ENCODE measurements around the gene CCR6.

CCR6 gene

DNA sequence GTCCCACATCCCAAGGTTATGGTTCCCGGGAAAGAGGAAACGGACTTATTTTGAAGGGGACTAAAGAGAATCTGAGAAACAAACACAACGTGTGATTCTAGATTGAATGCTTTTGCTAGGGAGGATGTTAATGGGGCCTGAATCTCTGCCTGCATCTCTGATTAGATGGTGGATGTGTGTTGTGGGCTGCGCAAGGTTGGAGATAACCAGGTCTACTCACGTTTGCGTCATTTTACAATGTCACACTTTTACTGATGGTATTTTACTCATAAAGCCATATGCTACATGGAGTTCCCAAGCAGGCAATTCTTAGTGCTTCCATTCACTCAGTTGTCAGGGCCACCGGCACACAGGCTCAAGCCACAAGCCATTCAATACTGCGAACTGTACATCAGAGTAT lies 23.2 kb upstream of the CCR6 start:
- DNase-seq, result no peak

DNA sequence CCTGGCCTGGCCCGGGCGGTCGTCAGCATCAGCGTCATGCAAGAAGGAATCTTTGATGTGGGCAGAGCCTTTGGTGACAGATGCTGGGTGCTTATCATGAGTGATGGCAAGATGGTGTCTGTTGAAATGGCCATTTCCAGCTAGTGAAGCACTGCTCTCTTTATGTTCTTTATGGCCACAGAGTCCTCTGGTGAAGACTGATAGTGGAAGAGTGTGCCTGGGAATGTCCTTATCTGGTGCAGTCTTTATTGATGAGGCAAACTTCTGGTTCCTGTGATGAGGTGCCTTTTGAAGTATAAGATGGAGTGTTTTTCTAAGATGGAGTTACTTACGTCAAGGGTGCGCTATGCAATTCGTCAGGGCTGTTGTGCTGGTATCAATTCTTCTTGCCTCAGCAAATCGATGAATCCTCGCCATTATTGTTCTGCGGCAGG lies 22.6 kb upstream of the CCR6 start:
- no peak for DNase-seq

- no peak for DNase-seq
Measured at GRCh38 chr6:167102318-167102717, 20.6 kb upstream of the CCR6 start.

- DNase-seq, result no peak
Measured at GRCh38 chr6:167103041-167103891, 19.6 kb upstream of the CCR6 start.

GRCh38 chr6:167104388-167104787 lies 18.5 kb upstream of the CCR6 start:
- no peak for DNase-seq

DNA sequence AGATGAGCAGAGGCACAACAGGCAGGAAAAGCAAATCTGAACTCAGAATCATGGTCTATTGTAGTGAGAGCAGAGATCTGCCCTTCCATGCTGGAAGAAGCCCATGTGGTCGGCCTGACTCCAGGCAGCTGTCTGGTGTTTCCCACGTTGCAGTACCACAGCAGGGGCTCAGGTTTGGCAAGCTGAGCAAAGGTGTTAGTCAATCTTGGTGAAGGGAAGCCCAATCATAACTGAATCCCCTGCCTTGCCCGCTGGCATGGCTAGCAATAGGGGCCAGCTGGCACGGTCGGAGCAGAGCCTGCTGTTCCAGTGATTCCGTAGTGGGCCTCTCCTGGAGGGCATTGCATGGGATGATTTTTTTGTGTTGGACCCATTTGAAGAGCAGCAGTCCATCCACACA lies 17.8 kb upstream of the CCR6 start:
- no peak for DNase-seq

GRCh38 chr6:167106406-167106805 lies 16.5 kb upstream of the CCR6 start:
- DNase-seq, result no peak

- no peak for DNase-seq
Measured at GRCh38 chr6:167107787-167108186, 15.1 kb upstream of the CCR6 start.

- no peak for DNase-seq
Measured at GRCh38 chr6:167108278-167108677, 14.6 kb upstream of the CCR6 start.

GRCh38 chr6:167109651-167110050 lies 13.2 kb upstream of the CCR6 start:
- DNase-seq, result no peak

DNA sequence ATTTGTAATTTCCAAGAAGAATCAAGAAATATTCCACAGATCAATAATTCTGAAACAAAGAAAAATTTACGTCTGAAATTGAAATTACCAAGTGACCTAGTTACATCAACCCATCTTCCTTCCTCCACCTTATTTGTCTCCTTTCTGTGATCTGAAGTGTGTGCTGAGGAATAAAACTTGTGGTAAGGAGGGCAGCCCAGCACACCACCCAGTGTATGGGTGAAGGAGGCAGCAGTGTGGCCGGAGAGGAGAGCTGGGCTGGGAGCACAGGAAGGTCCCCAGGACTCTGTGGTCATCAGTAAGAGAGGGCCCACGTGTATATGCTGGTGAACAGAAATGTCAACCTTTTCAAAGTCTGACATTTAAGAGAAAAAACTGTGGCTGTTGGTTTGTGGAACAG lies 11.3 kb upstream of the CCR6 start:
- DNase-seq, result no peak

DNA sequence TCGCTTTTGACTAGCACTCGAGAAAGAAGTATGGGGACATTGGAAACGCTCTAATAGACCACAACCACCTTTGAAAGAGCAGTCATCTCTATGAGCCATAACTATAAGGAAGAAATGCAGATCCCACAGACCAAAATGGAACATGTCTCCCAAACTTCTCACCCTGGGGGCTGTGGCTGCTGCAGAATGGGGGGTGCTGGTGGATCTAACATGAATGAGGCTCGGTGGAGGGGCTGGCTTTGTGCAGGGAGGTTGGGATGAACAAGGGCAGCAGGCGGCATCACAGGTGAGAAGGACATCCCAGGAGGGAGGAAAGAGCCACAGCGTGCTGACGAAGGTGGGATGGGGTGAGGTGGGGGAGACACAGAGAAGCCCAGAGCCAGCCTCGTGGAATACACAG lies 10.5 kb upstream of the CCR6 start:
- DNase-seq, result no peak

- no peak for DNase-seq
Measured at GRCh38 chr6:167113047-167113754, 9.7 kb upstream of the CCR6 start.

DNA sequence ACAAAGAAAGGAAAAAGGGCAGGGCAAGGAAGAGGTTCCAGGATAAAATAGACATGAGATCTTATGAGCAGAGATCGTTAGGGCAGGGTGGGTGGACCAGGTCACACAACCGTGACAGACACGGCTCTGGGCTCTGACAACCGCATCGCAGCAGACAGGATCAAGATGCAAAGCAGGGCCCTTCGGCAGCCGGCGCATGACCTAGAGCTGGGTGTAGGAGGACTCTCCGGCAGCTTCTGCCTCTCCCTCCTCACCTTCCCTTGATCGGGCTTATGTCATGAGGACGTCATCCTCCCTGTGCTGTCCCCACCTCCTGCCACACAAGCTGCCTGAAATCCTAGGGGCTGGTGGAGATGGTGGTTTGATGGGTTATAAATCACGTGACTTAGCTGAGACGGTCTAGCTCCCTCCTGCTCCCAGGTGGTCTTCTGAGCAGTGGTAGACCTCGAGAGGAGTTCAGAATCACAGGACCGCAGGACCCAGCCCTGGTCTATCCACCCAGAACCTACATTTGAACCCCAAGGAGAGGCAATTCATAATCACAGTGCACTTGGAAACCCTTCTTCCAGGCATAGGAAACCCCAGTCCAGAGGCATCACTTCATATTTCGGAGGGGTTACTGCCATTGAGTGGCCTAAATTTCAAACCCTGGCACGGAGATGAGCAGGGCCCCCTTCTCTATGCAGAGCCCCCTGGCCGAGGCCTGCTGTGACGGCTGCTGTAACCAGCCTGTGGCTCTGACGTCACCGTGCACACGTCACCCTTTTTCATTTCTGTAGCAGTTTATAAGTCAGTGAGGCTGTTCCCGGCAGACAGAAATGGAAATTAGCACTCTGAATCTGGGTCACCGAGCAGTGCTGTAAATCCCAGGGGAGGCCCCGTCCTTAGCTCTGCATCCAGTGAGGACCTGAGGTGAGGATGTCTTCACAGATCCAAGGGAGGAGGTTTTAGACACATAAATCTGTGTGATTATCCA lies 8.7 kb upstream of the CCR6 start:
- DNase-seq, result peak; percentile 80

DNA sequence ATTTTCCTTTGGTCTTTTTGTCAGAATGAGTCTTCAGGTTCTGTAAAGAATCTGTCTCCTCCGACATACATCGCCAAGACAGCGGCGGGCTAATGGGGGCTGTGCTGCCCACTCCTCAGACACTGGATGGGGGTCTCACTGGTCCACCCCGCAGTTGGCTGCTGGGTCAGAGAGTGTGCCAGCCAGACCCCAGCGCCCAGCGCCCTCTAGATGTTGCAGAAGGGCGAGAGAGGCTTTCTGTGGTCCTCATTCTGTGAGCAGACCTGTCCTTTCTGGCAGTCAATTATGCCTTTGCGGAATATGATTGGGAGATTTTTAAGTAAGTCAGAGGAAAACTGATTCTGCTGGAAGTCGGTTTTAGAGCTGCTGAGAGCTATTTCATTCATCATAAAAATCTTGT lies 7.8 kb upstream of the CCR6 start:
- no peak for DNase-seq

DNA sequence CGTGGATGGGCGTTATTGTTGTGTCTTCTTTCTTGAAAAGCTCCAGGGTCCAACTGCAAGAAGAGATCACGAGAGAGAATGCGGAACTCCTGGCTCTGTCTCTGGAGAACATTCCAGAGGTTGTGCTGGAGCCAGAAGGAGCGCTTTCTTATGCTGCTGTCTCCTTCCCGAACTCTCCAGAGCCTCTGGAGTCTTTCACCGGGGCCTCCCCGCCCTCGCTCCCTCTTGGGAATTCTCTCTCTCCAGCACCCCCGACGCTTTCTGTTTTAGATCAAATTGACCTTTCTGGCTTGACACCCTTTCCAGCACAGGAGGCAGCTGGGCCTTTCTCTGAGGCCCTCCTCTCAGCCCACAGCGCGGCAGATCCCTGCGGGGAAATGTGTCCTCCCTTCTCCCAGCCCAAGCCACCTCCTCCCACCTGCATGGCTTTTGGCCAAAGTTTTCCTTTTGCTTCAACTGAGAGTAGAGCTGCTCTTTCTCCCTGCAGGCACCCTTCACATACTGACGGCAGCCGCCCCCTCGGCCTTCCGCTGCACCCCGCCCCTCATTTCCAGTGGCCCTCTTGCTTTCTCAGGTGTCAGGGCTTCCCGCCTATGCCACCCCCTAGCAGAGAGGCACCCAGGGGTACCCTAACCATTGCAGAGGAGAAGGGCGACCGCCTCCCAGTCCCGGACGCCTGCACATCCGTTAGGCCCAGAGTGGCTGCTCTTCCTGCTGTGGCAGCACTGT lies 6.6 kb upstream of the CCR6 start:
- no peak for DNase-seq

- DNase-seq, result no peak
Measured at GRCh38 chr6:167116838-167117228, 6.1 kb upstream of the CCR6 start.

GRCh38 chr6:167118006-167118405 lies 4.9 kb upstream of the CCR6 start:
- no peak for DNase-seq

GRCh38 chr6:167118839-167119238 lies 4.1 kb upstream of the CCR6 start:
- DNase-seq, result no peak

GRCh38 chr6:167119670-167120582 lies 3.0 kb upstream of the CCR6 start:
- peak; percentile 70 for DNase-seq

DNA sequence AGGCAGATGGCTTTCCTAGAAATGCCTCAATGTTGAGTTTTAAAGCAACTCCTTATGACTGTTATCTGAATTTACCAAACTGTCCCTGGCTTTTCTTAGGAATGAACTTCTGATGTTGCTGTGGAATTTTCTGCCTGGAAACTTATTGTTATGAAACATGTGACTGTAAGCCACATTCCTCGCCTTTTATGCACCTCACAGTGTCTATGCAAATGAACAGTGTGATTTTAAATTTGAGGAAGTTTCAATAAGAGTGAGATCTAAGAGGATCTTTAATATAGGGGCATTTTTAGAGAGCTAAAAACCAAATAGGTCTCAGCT lies 2.4 kb upstream of the CCR6 start:
- DNase-seq, result no peak

All from CD4-positive, alpha-beta T cell treated with Interleukin-21 for 1 hour (primary cell).